Measurements from ENCODE around the gene EID3. TPM values are rescaled to one million over a fixed set of nuclear protein-coding genes. Genes with fewer than 3 reads are reported as not detected.

Gene EID3
- polyA plus RNA-seq, 2 of the 4 experiments (the other 2 are of a cell fraction): 6.8 to 12.2 TPM

GRCh38 chr12:104317538-104318210 is 14.1 kb downstream of the EID3 start (continued):
- TF ChIP-seq CTCF (IDR thresholded peaks at IDR 0.05) (no peak), ZC3H11A (IDR thresholded peaks at IDR 0.05) (no peak), POLR2AphosphoS2 (conservative IDR thresholded peaks at IDR 0.05; ENCODE audit: low read length) (peak; percentile 86), MYC (IDR thresholded peaks at IDR 0.05; ENCODE audit: borderline replicate concordance, low read length) (no peak), HDAC2 (IDR thresholded peaks at IDR 0.05) (no peak)

GRCh38 chr12:104319028-104319427 is 15.5 kb downstream of the EID3 start:
- FAIRE-seq (no peak), ATAC-seq (no peak), DNase-seq (ENCODE audit: low read depth in 1 of 2, low spot score in 1 of 2) (no peak)
- H3K4me2 ChIP-seq: peak overlapping the region; percentile 97
- 76% methylated on average over 1 of the region's 1 CpG for WGBS (ENCODE audit: missing lambda C conversion rate)
- peak overlapping the region in 1 of 2 experiments; percentile 31; a peak in 1 of 6 replicates for H3K27ac ChIP-seq
- no peak overlapping the region for H3K4me3 ChIP-seq
- no peaks in the 10 kb centered on the region for H3K9me3 ChIP-seq
- CTCF ChIA-PET: interaction anchor here (1.4 kb wide), 1 partner anchor 8 kb away, joined by 4 read pairs; no protein-coding TSS in a partner anchor
- POLR2A ChIA-PET: interaction anchor here (1.0 to 1.2 kb wide), 2 partner anchors 16 to 103 kb away, joined by 3 read pairs; partner anchors contain the start of gene TXNRD1
- peaks cover 91% of the 10 kb centered on the region for H3K4me1 ChIP-seq
- TF ChIP-seq FOSB (CRISPR knock-in tag; IDR thresholded peaks at IDR 0.05): peak; percentile 56; the same call in 1 of the 2 replicates
- TF ChIP-seq POLR2AphosphoS2 (conservative IDR thresholded peaks at IDR 0.05; ENCODE audit: low read length): peak; percentile 94
- TF ChIP-seq MAZ (IDR thresholded peaks at IDR 0.05; ENCODE audit: borderline replicate concordance, low read depth, low read length): no peak
- TF ChIP-seq ZSCAN20 (CRISPR knock-in tag; IDR thresholded peaks at IDR 0.05): no peak
- TF ChIP-seq NFE2L2 (conservative IDR thresholded peaks at IDR 0.05; ENCODE audit: low read length): no peak
- no peak for TF ChIP-seq USF2 (IDR thresholded peaks at IDR 0.05)
- no peak for TF ChIP-seq HDAC2 (IDR thresholded peaks at IDR 0.05)
- TF ChIP-seq CBX2 (IDR thresholded peaks at IDR 0.05; ENCODE audit: borderline replicate concordance, low read depth): no peak
- no peak for TF ChIP-seq EHF (CRISPR knock-in tag; IDR thresholded peaks at IDR 0.05)
- no peak for TF ChIP-seq ESRRA (IDR thresholded peaks at IDR 0.05; ENCODE audit: borderline replicate concordance, low read length)
- TF ChIP-seq SREBF2 (IDR thresholded peaks at IDR 0.05): no peak
- no peak for TF ChIP-seq ZFP36 (IDR thresholded peaks at IDR 0.05; ENCODE audit: borderline replicate concordance, partially characterized antibody)
- TF ChIP-seq HES2 (IDR thresholded peaks at IDR 0.05): no peak
- TF ChIP-seq E2F6 (IDR thresholded peaks at IDR 0.05; ENCODE audit: borderline replicate concordance, low read depth): no peak
- TF ChIP-seq BCL3 (IDR thresholded peaks at IDR 0.05): no peak
- no peak for TF ChIP-seq RARB (CRISPR knock-in tag; IDR thresholded peaks at IDR 0.05)
- TF ChIP-seq FOXS1 (CRISPR knock-in tag; IDR thresholded peaks at IDR 0.05): no peak
